A549 (cell line): ENCODE results near the gene AUTS2.

Source experiments
- CHD2 ChIP-seq: fragments of 150-350 bp; IDR thresholded peaks from 2 replicates; pipeline ENCODE4 v1.6.1; 2014; ENCODE audit warnings: low read length; ENCODE audit not compliant: partially characterized antibody
- EP300 ChIP-seq, 2 experiments: fragments of >200 bp; sonication (Bioruptor Twin); formaldehyde crosslinking; IDR thresholded peaks; 2 replicates in 1 of 2; 3 replicates in 1 of 2; pipeline ENCODE4 v1.6.1; 2016 to 2017
- FOSB ChIP-seq: fragments of 250-450 bp; sonication (Bioruptor Pico); IDR thresholded peaks from 2 replicates; pipeline ENCODE4 v1.5.0; 2020; ENCODE audit warnings: mild to moderate bottlenecking, moderate library complexity
- HOXA7 ChIP-seq: fragments of 250-450 bp; sonication (Bioruptor Pico); IDR thresholded peaks from 2 replicates; pipeline ENCODE4 v1.5.0; 2020; ENCODE audit warnings: mild to moderate bottlenecking, moderate library complexity
- MAFK ChIP-seq: fragments of 450-650 bp; IDR thresholded peaks from 2 replicates; pipeline ENCODE4 v1.6.1; 2014; ENCODE audit not compliant: partially characterized antibody
- MAZ ChIP-seq: fragments of 150-350 bp; IDR thresholded peaks from 2 replicates; pipeline ENCODE4 v1.6.1; 2014; ENCODE audit warnings: antibody characterized with exemption, low read depth, low read length, borderline replicate concordance
- SMC3 ChIP-seq: fragments of >200 bp; sonication (Bioruptor Twin); formaldehyde crosslinking; IDR thresholded peaks from 3 replicates; pipeline ENCODE4 v1.6.1; 2018; ENCODE audit warnings: inconsistent platforms
- SREBF2 ChIP-seq: fragments of 450-650 bp; IDR thresholded peaks from 2 replicates; pipeline ENCODE4 v1.6.1; 2014; ENCODE audit warnings: mild to moderate bottlenecking, moderate library complexity
- TF ChIP-seq, protein P1 (sequence below): fragments of >200 bp; sonication (Bioruptor Twin); formaldehyde crosslinking; IDR thresholded peaks from 3 replicates; pipeline ENCODE4 v1.5.1; 2016
- TF ChIP-seq, protein P2 (sequence below): fragments of 450-650 bp; IDR thresholded peaks from 2 replicates; pipeline ENCODE4 v1.6.1; 2014; ENCODE audit warnings: antibody characterized with exemption

GRCh38 chr7:69864274-69864673 is 266.0 kb downstream of the AUTS2 start:
- TF ChIP-seq HOXA7 (no peak), FOSB (no peak), EP300 (IDR thresholded peaks at IDR 0.05) (no peak), MAZ (no peak), SMC3 (no peak), SREBF2 (no peak), MAFK (no peak), CHD2 (no peak)
- TF ChIP-seq, protein P1, sequence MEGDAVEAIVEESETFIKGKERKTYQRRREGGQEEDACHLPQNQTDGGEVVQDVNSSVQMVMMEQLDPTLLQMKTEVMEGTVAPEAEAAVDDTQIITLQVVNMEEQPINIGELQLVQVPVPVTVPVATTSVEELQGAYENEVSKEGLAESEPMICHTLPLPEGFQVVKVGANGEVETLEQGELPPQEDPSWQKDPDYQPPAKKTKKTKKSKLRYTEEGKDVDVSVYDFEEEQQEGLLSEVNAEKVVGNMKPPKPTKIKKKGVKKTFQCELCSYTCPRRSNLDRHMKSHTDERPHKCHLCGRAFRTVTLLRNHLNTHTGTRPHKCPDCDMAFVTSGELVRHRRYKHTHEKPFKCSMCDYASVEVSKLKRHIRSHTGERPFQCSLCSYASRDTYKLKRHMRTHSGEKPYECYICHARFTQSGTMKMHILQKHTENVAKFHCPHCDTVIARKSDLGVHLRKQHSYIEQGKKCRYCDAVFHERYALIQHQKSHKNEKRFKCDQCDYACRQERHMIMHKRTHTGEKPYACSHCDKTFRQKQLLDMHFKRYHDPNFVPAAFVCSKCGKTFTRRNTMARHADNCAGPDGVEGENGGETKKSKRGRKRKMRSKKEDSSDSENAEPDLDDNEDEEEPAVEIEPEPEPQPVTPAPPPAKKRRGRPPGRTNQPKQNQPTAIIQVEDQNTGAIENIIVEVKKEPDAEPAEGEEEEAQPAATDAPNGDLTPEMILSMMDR = no peak
- TF ChIP-seq, protein P2, sequence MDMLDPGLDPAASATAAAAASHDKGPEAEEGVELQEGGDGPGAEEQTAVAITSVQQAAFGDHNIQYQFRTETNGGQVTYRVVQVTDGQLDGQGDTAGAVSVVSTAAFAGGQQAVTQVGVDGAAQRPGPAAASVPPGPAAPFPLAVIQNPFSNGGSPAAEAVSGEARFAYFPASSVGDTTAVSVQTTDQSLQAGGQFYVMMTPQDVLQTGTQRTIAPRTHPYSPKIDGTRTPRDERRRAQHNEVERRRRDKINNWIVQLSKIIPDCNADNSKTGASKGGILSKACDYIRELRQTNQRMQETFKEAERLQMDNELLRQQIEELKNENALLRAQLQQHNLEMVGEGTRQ = no peak
